OCI-LY1 (cell line): ENCODE data around the gene SLC16A3.

Source experiments
- EZH2 ChIP-seq: fragments of 200-600 bp; sonication (generic), shearing (Covaris generic); IDR thresholded peaks from 2 replicates; pipeline ENCODE4 v1.8.0; 2017; ENCODE audit warnings: borderline replicate concordance, mixed run types, mild to moderate bottlenecking, antibody characterized with exemption, low read length, moderate library complexity, mixed read lengths
- TF ChIP-seq, protein P1 (sequence below): fragments of 200-600 bp; sonication (generic), shearing (Covaris generic); IDR thresholded peaks from 2 replicates; pipeline ENCODE4 v1.5.1; 2017; ENCODE audit warnings: mild to moderate bottlenecking, antibody characterized with exemption, low read length, moderate library complexity, mixed read lengths

DNA sequence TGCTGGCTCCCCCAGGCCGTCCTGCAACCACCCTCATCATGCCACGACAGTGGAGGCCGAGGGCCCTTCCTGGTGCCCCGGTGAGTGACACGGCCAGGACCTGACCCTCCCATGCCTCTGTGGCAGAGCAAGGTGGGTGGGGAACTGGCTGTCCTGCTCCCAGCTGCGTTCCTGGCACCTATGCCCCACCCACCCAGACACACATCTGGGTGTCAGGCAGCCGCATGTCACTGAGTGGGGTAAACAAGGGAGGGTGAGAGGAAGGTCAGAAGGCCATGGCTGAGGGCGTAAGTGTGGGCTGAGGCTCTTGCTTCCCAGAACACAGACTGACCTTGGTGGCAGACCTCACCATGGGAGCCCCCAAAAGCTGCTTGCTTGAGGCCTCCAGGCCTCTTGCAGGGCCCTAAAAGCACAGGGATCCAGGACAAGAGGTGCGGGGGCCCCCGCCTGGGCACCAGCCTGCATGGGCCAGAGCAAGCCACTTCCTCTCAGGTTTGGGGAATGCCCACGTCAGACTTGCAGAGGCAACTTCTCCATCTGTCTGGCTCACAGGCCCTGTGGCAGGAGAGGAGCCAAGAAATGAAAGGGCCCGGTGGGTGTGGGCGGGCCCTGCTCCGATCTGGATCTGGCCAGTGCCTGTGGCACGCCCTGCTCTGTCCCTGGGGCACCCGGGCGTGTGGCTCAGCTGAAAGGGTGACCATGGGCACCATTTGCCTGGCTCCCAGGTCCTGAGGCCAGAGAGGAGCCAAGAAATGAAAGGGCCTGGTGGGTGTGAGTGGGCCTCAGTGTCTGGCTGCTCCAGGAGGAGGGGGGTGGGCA lies 12.3 kb upstream of the SLC16A3 start:
- TF ChIP-seq, protein P1, sequence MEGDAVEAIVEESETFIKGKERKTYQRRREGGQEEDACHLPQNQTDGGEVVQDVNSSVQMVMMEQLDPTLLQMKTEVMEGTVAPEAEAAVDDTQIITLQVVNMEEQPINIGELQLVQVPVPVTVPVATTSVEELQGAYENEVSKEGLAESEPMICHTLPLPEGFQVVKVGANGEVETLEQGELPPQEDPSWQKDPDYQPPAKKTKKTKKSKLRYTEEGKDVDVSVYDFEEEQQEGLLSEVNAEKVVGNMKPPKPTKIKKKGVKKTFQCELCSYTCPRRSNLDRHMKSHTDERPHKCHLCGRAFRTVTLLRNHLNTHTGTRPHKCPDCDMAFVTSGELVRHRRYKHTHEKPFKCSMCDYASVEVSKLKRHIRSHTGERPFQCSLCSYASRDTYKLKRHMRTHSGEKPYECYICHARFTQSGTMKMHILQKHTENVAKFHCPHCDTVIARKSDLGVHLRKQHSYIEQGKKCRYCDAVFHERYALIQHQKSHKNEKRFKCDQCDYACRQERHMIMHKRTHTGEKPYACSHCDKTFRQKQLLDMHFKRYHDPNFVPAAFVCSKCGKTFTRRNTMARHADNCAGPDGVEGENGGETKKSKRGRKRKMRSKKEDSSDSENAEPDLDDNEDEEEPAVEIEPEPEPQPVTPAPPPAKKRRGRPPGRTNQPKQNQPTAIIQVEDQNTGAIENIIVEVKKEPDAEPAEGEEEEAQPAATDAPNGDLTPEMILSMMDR = no peak
- TF ChIP-seq EZH2 = no peak
